GM19372 (cell line): ENCODE data around the gene NUTF2.
"Not testable (repeated sequence)": the region's sequence is repeated elsewhere in the genome, so short reads cannot be mapped to it uniquely, and the experiment has no call there.

ENCODE experiments used
- ATAC-seq: cut with Tn5 transposase; IDR thresholded peaks from one replicate; pipeline ENCODE4 v1.9.1; 2021; ENCODE audit warnings: mild to moderate bottlenecking, low read depth, moderate library complexity; ENCODE audit not compliant: unreplicated experiment

The NUTF2 gene

DNA sequence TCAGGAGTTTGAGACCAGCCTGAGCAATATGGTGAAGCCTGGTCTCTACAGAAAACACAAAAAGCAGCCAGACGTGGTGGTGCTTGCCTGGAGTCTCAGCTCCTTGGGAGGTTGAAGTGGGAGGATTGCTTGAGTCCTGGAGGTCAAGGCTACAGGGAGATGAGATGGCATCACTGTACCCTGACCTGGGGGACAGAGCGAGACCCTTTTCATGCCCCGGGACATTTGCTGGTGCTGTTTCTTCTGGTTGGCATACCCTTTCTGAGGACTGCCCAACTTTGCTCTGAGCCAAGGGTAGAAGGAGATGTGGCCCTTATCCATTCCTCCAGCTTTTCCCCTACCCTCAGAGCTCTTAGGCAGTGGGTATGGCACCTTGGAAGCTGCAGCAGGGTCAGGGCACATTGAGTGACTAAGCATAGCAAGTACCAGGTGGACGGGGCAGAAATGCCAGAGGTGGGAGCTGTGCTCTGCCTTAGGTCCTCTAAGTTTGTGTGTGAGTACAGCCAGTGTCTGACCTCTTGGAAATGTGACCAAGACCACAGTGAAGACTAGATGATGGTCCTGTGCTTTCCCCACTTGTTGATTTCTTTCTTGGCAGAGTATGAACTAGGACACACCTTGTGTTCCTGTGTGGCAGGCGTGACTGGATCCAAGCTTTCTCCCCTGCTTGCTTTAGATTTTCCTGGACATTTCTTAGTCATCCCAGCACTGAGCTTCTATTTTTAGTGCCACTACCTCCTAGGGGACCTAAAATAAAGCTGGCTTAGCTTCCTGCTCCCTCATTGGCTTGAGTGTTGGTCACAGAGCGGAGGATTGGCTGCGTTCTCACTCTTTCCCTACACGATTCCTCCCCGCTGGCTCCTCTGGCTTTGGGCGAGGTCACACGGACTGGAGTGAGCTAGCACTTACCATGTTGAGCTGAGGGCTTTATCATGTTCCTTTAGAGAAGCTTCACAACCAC lies 16.2 kb downstream of the NUTF2 start:
- ATAC-seq, result no peak

DNA sequence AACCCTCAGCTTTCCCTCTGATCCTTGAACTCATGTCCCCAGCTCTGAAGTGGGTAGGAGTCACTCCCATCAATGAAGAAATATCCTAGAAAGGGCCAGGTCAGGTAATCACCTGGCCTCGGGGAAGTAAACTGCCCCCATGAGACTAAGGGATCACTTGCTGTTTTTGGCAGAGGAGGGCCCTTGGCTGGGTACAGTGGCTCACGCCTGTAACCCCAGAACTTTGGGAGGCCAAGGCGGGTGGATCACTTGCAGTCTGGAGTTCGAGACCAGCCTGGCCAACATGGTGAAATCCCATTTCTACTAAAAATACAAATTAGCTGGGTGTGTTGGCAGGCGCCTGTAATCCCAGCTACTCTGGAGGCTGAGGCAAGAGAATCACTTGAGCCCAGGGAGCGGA lies 17.3 kb downstream of the NUTF2 start:
- not testable (repeated sequence) for ATAC-seq

DNA sequence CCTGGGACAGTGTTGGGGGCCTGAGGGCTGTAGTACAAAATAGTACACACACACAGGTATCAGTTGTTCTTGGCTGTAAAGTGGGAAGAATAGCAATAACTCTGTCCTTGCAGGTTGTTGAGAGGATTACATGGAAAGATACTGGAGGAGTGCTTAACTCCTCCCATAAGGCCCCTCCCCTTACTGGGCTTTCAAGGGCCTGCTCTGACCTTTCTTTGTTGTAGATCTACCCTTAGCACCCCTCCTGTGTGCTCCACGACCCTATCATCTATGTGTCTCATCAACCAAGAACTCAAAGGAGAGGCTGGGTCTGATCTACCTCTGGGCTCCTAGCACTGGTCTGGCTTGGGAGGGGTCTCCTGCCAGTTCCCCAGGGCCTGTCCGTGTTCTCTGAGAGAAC lies 17.9 kb downstream of the NUTF2 start:
- ATAC-seq, result no peak

DNA sequence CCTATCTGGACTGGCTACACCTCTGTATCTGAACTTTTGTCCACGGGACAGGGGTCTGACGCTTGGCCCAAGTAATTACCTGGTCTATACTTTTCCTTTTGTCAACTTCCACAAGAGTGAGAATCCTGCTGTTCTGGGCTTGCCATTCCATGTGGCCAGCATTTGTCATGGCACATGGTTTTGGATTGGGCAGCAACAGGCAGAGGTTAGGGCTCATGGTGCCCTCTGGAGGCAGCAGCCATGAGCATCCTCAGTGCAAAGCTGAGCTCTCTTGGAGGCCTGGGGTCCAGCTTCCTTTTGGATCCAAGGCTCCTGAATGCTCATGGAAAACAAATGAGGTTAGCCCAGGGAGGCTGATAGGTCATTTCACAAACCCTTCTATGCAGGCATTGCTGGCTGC lies 18.6 kb downstream of the NUTF2 start:
- ATAC-seq, result no peak

DNA sequence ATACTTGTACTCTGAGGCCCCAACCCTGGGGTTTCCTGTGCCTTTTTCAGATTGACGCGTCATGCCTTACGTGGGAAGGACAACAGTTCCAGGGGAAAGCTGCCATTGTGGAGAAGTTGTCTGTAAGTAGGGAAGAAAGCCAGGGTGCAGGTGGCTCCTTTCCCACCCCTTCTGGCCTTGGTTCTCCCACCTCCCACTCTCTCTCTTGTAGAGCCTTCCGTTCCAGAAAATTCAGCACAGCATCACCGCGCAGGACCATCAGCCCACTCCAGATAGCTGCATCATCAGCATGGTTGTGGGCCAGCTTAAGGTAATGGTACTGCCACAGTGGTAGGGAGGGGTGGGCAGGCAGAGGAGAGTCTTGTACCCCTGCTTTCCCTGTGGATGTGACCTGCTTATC lies 21.6 kb downstream of the NUTF2 start:
- ATAC-seq, result no peak

DNA sequence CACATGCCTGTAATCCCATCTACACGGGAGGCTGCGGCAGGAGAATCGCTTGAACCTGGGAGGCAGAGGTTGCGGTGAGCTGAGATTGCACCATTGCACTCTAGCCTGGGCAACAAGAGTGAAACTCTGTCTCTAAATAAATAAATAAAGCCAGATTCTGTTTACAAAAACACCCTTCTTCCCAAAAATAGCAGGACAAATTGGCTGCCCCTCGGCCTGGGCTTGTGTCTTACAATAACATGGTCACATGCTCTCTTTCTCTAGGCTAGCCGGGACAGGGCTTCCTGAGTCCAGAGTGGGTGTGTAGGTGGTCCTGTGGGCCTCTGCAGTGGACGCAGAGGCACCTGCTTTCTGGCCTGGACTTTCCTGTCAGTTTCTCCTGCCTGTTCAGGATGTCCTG lies 22.9 kb downstream of the NUTF2 start:
- ATAC-seq, result no peak

DNA sequence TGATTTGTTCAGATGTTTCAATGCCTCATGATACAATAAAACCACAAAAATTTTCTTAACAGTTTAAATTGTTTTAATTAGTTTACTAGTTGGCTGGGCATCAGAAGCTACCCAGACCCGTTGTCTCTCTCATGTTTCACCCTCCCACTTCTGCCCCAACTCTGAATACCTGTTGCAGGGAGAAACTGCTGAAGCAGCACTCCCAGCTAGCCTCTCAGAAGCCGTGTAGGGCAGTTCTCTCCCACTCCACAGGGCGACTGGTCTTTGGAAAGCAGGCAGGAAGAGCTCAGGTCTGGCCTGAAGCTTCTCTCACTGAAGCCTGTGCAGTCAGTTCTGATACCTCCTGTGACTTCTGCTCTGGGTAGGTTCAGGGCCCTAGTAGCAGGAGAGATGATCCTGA lies 24.5 kb downstream of the NUTF2 start:
- no peak for ATAC-seq

DNA sequence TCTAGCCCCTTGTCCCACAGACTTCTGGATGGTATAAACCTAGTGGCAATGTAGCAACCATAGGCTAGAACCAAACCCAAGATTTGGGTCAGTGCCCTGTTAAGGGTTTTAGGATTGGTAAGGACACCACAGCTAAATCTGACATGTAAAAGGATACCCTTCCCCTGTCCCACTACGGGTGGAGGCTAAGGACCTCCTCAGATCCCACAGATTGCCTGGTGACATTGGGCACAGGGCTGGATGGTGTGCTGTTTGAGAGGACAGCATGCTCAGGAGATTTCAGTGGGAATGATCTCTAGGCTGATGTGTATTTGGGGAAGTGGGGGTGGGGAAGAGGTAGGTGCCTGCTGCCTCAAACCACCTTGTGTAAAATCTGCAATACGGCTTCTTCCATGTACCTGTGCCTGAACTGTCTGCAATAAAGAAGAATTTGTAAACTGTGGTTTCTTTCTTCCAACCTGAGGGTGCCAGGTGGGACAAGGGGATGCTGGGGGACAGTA lies 25.4 kb downstream of the NUTF2 start:
- ATAC-seq, result no peak

DNA sequence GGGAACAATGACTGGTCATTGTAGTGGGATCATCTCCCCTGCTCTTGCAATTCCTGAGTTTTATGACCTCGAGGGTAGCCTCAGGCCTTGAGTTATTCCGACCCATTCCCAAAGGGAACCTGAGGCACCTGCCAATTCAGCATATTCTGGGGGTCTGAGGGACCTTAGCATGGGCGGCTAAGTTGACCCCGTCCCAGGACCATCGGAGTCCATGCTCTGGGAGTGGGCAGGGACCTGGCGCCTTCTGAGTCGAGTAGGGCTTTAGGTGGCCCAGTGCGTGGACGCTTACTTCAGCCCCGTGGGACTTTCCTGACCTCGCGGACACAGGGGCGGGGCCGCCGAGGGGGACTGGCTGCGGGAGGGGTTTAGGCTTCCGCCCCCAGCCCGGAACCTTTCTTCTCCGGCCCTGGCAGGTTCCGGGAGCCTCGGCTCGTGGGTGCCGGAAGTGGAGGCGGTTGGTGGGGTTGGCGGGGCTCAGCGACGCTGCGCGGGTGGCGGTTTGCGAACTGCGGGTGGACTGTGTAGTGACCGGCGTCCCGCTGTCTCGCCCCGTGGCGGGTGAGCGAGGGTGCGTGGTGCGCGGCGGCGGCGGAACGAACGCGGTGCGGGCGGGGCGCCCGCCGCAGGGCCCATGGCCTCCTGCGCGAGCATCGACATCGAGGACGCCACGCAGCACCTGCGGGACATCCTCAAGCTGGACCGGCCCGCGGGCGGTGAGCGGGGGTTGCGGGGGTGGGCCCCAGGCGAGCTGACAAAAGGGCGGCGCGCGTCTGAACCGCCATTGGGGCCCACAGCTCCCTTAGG lies 26.1 kb downstream of the NUTF2 start, which contains the start of gene EDC4:
Gene EDC4 (plus strand): TSS at position 422 of the 804 bp plus-strand sequence. CDS start 210 bp downstream, at position 632.
- peak; percentile 83 for ATAC-seq

DNA sequence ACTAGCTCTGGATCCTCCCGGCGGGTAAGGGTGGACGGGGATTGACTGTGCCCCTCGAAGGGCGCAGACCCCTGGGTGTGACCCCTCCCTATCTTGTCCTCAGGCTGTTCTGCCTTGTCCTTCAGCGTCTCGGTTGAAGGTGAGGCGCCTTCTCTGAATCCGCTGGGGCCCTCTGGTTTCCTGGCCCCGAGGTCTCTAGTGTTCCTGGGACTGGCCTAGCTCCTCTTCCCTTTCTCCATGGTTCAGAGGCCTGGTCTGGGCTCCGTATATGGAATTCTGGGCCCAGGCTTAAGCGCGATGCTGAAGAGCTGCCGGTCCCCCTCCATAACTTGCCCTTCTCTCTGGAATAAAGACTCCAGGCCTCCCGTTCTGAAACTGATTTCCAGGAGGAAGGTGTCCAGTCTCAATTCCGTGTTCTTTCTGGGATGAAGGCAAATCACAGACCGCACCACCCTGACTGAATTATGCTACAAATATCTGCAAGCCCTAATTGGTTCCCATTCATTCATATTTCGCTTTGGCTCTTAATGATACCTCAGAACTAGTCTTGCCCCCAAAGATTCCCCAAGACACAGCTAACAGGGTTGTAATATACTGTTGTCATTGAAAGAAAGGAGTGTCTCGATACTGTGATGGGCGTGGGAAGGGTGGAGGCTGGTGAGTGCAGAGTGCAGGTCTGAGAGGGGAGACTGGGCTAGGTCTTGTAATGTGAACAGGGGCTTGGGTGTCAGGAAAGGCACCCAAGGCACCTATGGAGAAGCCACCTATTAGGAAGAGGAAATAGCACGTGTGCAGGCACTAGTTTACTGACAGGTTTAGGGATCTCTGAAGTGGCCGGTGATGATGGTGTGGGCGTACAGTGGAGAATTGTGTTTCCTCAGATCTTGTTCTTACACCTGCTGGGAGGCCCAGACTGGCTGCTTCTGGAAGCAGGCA lies 27.0 kb downstream of the NUTF2 start:
- no peak for ATAC-seq

DNA sequence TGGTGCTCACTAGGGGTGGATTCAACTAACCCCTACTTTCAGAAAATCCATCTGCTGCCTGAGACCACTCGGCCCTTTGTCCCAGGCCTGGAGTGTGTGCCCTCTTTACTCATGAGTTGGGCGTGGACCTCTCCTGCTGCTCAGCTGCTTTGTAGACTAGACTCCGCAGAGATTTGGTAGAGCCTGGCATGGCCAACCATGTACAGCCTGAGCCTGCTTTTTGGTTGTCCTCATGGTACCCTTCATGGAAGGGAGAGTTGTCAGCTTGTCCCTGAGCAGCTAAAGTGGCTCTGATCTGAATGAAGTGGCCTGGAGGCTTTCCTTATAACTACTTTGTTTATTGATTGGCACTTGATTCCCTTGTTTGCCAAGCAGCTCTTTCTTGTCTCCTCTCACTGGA lies 27.6 kb downstream of the NUTF2 start:
- no peak for ATAC-seq

DNA sequence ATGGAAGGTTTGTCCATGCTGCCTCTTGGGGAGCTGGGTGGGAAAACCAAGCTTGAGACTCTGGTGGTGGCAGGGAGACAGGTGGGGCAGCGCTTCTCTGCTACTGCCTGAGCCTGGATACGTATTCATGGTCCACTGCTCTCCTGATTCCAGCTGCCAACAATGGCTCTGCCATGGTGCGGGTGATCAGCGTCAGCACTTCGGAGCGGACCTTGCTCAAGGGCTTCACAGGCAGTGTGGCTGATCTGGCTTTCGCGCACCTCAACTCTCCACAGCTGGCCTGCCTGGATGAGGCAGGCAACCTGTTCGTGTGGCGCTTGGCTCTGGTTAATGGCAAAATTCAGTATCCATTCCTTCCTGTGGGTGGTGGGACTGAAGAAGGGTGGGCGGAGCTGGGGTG lies 30.3 kb downstream of the NUTF2 start:
- no peak for ATAC-seq

DNA sequence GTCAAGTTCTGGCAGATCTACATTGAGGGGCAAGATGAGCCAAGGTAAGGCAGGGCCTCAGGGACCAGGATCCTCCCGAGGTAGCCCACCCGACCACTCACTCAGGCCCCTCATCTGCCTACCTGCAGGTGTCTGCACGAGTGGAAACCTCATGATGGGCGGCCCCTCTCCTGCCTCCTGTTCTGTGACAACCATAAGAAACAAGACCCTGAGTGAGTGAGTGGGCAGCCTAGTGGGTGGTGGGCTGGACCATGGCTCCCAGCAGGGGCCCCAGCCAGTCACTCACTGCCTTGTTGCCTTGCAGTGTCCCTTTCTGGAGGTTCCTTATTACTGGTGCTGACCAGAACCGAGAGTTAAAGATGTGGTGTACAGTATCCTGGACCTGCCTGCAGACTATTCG lies 31.5 kb downstream of the NUTF2 start:
- no peak for ATAC-seq

DNA sequence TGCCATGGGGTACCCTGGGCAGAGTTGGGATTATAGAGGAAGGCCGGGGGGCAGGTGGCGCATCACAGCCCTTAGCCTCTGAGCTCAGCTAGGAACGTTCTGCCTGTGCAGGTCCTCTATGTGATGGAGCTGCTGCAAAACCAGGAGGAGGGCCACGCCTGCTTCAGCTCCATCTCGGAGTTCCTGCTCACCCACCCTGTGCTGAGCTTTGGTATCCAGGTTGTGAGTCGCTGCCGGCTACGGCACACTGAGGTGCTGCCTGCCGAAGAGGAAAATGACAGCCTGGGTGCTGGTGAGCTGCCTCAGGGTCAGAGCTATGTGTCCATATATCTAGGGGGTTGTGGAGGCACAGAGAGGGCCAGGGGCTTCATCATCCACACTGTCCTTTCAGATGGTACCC lies 32.1 kb downstream of the NUTF2 start:
- ATAC-seq, result no peak

DNA sequence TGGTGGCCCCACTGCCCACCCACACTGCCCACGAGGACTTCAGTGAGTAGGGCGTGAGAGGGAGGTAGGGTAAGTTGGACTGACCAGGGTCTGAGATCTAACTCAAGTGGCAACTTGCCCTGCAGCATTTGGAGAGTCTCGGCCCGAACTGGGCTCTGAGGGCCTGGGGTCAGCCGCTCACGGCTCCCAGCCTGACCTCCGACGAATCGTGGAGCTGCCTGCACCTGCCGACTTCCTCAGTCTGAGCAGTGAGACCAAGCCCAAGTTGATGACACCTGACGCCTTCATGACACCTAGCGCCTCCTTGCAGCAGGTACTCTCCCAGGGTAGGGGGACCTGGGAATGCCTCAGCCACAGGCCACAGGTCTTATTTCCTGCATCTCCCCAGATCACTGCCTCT lies 32.7 kb downstream of the NUTF2 start:
- no peak for ATAC-seq

DNA sequence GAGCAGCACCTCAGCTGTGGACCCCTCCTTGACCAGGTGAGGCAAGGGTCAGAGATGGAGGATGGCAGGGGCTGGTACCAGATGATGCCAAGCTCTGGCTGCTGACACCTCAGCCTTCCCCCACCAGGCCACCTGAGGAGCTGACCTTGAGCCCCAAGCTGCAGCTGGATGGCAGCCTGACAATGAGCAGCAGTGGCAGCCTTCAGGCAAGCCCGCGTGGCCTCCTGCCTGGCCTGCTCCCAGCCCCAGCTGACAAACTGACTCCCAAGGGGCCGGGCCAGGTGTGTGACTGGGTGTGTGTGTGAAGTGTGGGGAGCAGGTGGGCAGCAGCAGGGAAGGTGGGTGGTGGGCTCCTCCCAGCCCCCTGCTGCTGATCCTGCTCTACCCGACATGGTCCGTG lies 33.2 kb downstream of the NUTF2 start:
- no peak for ATAC-seq

DNA sequence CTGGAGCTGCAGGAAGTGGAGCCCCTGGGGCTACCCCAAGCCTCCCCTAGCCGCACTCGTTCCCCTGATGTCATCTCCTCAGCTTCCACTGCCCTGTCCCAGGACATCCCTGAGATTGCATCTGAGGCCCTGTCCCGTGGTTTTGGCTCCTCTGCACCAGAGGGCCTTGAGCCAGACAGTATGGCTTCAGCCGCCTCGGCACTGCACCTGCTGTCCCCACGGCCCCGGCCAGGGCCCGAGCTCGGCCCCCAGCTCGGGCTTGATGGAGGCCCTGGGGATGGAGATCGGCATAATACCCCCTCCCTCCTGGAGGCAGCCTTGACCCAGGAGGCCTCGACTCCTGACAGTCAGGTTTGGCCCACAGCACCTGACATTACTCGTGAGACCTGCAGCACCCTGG lies 33.9 kb downstream of the NUTF2 start:
- no peak for ATAC-seq

DNA sequence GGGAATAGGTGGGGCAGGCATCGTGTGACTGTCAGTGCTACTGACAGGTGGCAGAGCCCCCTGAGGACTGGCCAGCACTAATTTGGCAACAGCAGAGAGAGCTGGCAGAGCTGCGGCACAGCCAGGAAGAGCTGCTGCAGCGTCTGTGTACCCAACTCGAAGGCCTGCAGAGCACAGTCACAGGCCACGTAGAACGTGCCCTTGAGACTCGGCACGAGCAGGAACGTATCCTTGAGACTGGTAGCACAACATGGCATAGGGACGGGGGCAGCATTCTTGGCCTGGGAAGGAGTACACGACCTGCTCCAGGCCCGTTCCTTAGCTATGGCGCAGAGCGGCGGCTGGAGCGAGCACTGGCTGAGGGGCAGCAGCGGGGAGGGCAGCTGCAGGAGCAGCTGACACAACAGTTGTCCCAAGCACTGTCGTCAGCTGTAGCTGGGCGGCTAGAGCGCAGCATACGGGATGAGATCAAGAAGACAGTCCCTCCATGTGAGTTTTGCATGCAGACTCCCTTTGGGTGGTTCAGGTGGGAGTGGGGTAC lies 35.0 kb downstream of the NUTF2 start:
- ATAC-seq, result no peak

DNA sequence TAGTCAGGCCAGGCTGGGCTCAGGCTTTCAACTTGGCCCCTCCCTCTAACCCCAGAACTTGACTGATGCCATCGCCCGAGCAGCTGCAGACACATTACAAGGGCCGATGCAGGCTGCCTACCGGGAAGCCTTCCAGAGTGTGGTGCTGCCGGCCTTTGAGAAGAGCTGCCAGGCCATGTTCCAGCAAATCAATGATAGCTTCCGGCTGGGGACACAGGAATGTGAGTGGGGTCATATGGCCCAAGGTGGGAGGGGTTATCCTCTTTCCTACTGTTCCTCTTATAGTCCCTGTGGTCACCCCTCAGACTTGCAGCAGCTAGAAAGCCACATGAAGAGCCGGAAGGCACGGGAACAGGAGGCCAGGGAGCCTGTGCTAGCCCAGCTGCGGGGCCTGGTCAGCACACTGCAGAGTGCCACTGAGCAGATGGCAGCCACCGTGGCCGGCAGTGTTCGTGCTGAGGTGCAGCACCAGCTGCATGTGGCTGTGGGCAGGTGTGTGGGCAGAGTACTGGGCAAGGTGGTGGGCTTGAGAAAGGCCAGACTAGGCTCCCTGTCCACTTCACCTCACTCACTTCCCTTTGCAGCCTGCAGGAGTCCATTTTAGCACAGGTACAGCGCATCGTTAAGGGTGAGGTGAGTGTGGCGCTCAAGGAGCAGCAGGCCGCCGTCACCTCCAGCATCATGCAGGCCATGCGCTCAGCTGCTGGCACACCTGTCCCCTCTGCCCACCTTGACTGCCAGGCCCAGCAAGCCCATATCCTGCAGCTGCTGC lies 35.8 kb downstream of the NUTF2 start:
- ATAC-seq, result no peak
